OCI-LY7 (cell line): ENCODE measurements around the gene PIGW. TPM values are rescaled to one million over a fixed set of nuclear protein-coding genes. Genes with fewer than 3 reads are reported as not detected.
A peak's percentile ranks its signal among the peaks of the same experiment; 100 is the strongest.

Source experiments
- BruUV-seq: library from RNA; stranded (reverse); fragments of 400-500 nt; replicated peaks from 2 replicates; lab custom pipeline; 2021; lab: Mats Ljungman, UMichigan
- CTCF ChIA-PET: fragments of 300-600 bp; sonication (Branson Sonifier 250); formaldehyde crosslinking; loops from one replicate; lab custom pipeline; 2022; ENCODE audit warnings: antibody characterized with exemption; ENCODE audit not compliant: unreplicated experiment; lab: Charles Lee
- POLR2A ChIA-PET: fragments of 300-600 bp; sonication (Branson Sonifier 250); formaldehyde crosslinking; loops from one replicate; lab custom pipeline; 2022; ENCODE audit warnings: antibody characterized with exemption; lab: Charles Lee
- DNase-seq: peaks from one replicate; pipeline ENCODE4 v3.0.0-alpha.2; 2015; ENCODE audit warnings: low spot score
- H2AFZ ChIP-seq: fragments of 200-600 bp; sonication (generic), shearing (Covaris generic); 2 replicates; pipeline ENCODE4 v1.6.1; 2014; ENCODE audit warnings: mild to moderate bottlenecking, antibody characterized with exemption, low read length, moderate library complexity
- H3K27ac ChIP-seq: fragments of 200-600 bp; sonication (generic); 2 replicates; pipeline ENCODE4 v1.5.1; 2014; ENCODE audit warnings: mixed run types, low read depth, mild to moderate bottlenecking, moderate library complexity, low read length, inconsistent platforms; ENCODE audit not compliant: poor library complexity, severe bottlenecking
- H3K36me3 ChIP-seq: fragments of 200-600 bp; sonication (generic); 2 replicates; pipeline ENCODE4 v1.6.1; 2014; ENCODE audit warnings: mild to moderate bottlenecking, antibody characterized with exemption, low read length, moderate library complexity, mixed read lengths; ENCODE audit not compliant: insufficient read depth
- H3K4me1 ChIP-seq: fragments of 200-600 bp; sonication (generic); 2 replicates; pipeline ENCODE4 v1.5.1; 2014; ENCODE audit warnings: mild to moderate bottlenecking, low read length; ENCODE audit not compliant: insufficient read depth, poor library complexity, severe bottlenecking
- H3K4me2 ChIP-seq: fragments of 200-600 bp; sonication (generic); 2 replicates; pipeline ENCODE4 v1.6.1; 2014; ENCODE audit warnings: mild to moderate bottlenecking, low read length
- H3K4me3 ChIP-seq: fragments of 200-600 bp; sonication (generic); 2 replicates; pipeline ENCODE4 v1.5.1; 2014; ENCODE audit warnings: mild to moderate bottlenecking, low read depth, low read length; ENCODE audit not compliant: poor library complexity, severe bottlenecking
- H3K79me2 ChIP-seq: fragments of 200-600 bp; sonication (generic); 2 replicates; pipeline ENCODE4 v1.6.1; 2016; ENCODE audit warnings: low read depth, mild to moderate bottlenecking, low read length, moderate library complexity, mixed read lengths; ENCODE audit not compliant: insufficient read depth
- H3K9me2 ChIP-seq: fragments of 200-600 bp; sonication (generic); 2 replicates; pipeline ENCODE4 v1.6.1; 2016; ENCODE audit warnings: mild to moderate bottlenecking, low read length, mixed read lengths; ENCODE audit not compliant: insufficient read depth
- H3K9me3 ChIP-seq: fragments of 200-600 bp; sonication (generic); 2 replicates; pipeline ENCODE4 v1.6.1; 2014; ENCODE audit warnings: mild to moderate bottlenecking, mixed run types, low read length, mixed read lengths
- H4K20me1 ChIP-seq: fragments of 200-600 bp; sonication (generic); 2 replicates; pipeline ENCODE4 v1.6.1; 2014; ENCODE audit warnings: mild to moderate bottlenecking, antibody characterized with exemption, low read length, moderate library complexity, mixed read lengths; ENCODE audit not compliant: insufficient read depth
- EZH2phosphoT487 ChIP-seq: fragments of 200-600 bp; sonication (generic); IDR thresholded peaks from 2 replicates; pipeline ENCODE4 v1.6.1; 2018; ENCODE audit warnings: low read depth, borderline replicate concordance, mild to moderate bottlenecking, mixed run types, antibody characterized with exemption, low read length, moderate library complexity, mixed read lengths
- intact Hi-C: fragments of 100-400 bp; cut with micrococcal nuclease; formaldehyde crosslinking; loops from one replicate; pipeline ENCODE4 v1.10.0; 2022; ENCODE audit not compliant: unreplicated experiment
- total RNA-seq, 2 experiments: library from RNA; depleted of rRNA in 1 of 2; stranded (reverse); fragments of >200 nt in 1 of 2; shearing (Covaris generic) in 1 of 2; gene quantifications; 2 replicates each; pipeline ENCODE4 v1.2.3, GENCODE V29; 2014 to 2022
- TF ChIP-seq, protein P1 (sequence below): fragments of 200-600 bp; sonication (generic); conservative IDR thresholded peaks from 2 replicates; pipeline ENCODE4 v1.5.1; 2014; ENCODE audit warnings: mild to moderate bottlenecking, antibody characterized with exemption, low read length, moderate library complexity, mixed read lengths

PIGW gene
- total RNA-seq, 2 experiments from 2014 or later = 5.6 to 17.3 TPM

DNA sequence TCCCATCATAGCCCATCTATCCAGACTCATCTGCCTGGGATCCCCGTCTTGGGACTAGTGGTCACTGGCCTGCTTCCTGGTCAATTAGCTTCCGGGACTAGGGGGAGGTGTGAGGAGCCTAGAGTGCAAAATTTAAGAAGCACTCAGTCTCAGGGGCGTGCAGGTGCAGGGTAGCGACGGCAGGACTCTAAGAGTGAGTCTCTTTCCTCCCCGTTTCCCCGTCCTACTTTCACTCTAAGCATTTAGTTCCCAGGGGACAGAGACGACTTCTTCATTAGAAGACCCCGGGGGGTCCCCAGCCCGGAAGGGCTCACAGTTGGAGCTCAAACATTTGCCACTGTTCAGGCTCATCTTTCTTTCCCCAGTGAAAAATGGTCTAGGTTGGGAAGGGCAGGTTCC lies 49.0 kb upstream of the PIGW start:
- ChIA-PET CTCF (no interaction called here), POLR2A (interaction anchor here (1.0 to 1.5 kb wide), 5 partner anchors 9 to 116 kb away, joined by 3 to 5 read pairs (median 3); partner anchors contain the start of gene MRM1)
- Histone ChIP-seq H3K36me3 (peaks cover 23% of the 10 kb centered on the region), H3K9me3 (peaks cover 5% of the 10 kb centered on the region; the same call in 1 of the 2 replicates), H3K4me3 (peak overlapping the region; percentile 94), H3K9me2 (no peaks in the 10 kb centered on the region), H4K20me1 (no peaks in the 10 kb centered on the region), H3K79me2 (peaks cover 41% of the 10 kb centered on the region; the same call in 1 of the 2 replicates), H2AFZ (peak overlapping the region; percentile 95), H3K4me2 (peak overlapping the region; percentile 94), H3K4me1 (peaks cover 17% of the 10 kb centered on the region), H3K27ac (peak overlapping the region; percentile 71)
- intact Hi-C loops = loop anchor here (1.0 to 5.0 kb wide), 2 partner anchors 46 to 115 kb away; partner anchors contain the start of genes MRM1, MYO19 and PIGW
- peak; percentile 71 for DNase-seq
- TSS peak; percentile 93 for BruUV-seq
- TF ChIP-seq, protein P1, sequence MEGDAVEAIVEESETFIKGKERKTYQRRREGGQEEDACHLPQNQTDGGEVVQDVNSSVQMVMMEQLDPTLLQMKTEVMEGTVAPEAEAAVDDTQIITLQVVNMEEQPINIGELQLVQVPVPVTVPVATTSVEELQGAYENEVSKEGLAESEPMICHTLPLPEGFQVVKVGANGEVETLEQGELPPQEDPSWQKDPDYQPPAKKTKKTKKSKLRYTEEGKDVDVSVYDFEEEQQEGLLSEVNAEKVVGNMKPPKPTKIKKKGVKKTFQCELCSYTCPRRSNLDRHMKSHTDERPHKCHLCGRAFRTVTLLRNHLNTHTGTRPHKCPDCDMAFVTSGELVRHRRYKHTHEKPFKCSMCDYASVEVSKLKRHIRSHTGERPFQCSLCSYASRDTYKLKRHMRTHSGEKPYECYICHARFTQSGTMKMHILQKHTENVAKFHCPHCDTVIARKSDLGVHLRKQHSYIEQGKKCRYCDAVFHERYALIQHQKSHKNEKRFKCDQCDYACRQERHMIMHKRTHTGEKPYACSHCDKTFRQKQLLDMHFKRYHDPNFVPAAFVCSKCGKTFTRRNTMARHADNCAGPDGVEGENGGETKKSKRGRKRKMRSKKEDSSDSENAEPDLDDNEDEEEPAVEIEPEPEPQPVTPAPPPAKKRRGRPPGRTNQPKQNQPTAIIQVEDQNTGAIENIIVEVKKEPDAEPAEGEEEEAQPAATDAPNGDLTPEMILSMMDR = no peak
- no peak for TF ChIP-seq EZH2phosphoT487

DNA sequence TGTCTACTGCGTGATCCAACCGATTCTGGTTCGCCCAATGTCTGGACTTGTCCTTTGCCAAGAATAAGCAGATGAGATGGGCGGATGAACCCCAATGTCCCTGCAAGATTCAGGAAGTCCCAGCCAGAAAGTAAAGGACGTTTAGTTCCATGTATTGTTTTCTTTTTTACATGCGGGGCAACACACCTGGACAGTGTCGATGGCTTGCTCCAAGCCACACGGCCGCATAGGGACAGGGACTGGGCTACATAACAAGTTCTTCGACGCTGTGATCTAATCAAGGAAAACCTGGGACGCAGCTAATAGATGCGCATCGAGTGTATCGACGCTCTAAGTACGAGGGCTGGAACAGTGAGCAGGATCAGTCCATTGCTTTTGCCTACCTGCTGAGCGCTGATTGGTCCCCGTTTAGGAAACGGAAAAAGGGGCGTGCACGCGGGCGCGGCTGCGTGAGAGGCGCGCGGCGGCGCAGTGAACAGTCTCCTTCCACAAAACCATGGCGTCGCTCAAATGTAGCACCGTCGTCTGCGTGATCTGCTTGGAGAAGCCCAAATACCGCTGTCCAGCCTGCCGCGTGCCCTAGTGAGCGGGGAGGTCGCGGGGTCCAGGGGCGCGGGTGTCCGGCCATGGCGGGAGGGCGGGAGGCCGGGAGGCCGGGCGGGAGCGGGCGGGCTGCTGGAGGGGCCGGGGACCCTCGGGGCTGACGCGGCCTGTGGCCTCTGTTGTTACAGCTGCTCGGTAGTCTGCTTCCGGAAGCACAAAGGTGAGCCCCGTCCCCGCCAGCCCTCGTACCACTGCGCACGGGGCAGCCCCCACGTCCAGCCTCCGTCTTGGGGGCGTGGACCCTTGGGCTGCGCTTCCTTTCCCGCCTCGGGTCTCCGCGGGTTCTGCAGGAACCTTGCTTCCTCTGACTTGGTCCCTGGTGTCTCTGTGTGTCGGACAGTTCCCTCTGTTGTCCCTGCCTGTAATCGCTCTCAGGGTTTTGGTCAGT lies 48.3 kb upstream of the PIGW start, which contains the start of gene ZNHIT3:
Gene ZNHIT3, plus strand, starts transcription at position 478 of the 991 bp plus-strand sequence. Its CDS starts 19 bp downstream, at position 497.
- ChIA-PET POLR2A (interaction anchor here (1.0 to 1.1 kb wide), 3 partner anchors 32 to 115 kb away, joined by 3 read pairs; partner anchors contain the start of gene MRM1), CTCF (no interaction called here)
- peak within 1 kb of the TSS; percentile 94 for H3K4me3 ChIP-seq
- TF ChIP-seq EZH2phosphoT487 = no peak
- TF ChIP-seq, protein P1 = no peak
- H3K9me2 ChIP-seq = no peaks in the 10 kb centered on the region
- H2AFZ ChIP-seq = peak within 1 kb of the TSS; percentile 95
- H3K4me2 ChIP-seq = peak within 1 kb of the TSS; percentile 94
- peaks cover 48% of the 10 kb centered on the region; the same call in 1 of the 2 replicates for H3K79me2 ChIP-seq
- H3K4me1 ChIP-seq = peaks cover 17% of the 10 kb centered on the region
- peaks cover 5% of the 10 kb centered on the region; the same call in 1 of the 2 replicates for H3K9me3 ChIP-seq
- H3K36me3 ChIP-seq = peaks cover 26% of the 10 kb centered on the region
- peak; percentile 94 for DNase-seq
- intact Hi-C loops = loop anchor here (1.0 to 5.0 kb wide), 2 partner anchors 46 to 115 kb away; partner anchors contain the start of genes MRM1, MYO19 and PIGW
- BruUV-seq = no TSS peak
- H3K27ac ChIP-seq = peak within 1 kb of the TSS; percentile 71
- H4K20me1 ChIP-seq = no peaks in the 10 kb centered on the region
